Measurements from ENCODE around the gene LRMDA. TPM values are rescaled to one million over a fixed set of nuclear protein-coding genes. Genes with fewer than 3 reads are reported as not detected.
"Not testable (repeated sequence)": the region's sequence is repeated elsewhere in the genome, so short reads cannot be mapped to it uniquely, and the experiment has no call there.

LRMDA gene
- total RNA-seq, 1 donor from 2014 or later, result not detected

DNA sequence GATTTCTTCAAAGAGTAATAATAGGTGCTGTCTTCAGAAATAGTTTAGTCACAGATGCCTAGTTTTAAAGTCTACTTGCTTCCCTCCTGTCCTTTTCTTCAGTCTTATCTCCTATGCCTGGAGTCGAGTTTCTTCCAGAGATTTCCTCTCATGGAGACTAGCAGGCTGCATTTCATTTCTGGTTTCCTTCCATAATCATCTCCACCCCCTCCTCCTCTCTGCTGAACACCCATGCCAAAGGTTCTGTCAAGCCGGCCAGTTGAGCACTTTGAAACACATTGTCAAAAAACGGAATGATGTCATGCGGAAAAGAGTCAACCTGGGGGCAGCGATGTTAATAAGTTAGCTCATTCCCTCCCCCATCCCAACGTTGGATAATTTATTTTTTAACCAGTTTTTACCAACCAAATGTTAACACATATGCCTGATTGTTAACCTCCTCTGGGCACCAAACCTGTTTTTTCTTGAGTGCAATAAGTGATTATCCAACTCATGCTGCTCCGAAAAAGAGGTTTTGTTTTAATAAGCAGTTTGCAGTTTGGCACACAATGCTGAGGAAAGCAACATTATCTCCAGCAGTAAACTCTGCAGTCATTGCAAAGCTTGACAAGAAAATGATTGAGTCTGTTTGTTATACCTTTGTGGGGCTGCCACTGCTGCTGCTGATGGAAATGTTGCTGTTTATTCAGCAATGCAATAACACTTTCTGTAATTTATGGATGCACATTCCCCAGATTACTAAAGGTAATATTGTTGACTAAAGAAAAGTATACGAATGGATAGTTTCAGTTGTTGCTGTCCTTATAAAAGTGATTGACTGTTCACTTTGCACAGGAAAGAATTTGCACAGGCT lies 161.6 kb downstream of the LRMDA start:
- Mint-ChIP-seq H3K4me1 (no peaks in the 10 kb centered on the region), H3K27ac (no peak overlapping the region), H3K9me3 (no peaks in the 10 kb centered on the region), H3K4me3 (no peak overlapping the region), H3K36me3 (ENCODE audit: low read depth) (no peaks in the 10 kb centered on the region), H3K27me3 (no peaks in the 10 kb centered on the region)
- no peak for DNase-seq
- intact Hi-C loops (cut with micrococcal nuclease), result no loop called here

DNA sequence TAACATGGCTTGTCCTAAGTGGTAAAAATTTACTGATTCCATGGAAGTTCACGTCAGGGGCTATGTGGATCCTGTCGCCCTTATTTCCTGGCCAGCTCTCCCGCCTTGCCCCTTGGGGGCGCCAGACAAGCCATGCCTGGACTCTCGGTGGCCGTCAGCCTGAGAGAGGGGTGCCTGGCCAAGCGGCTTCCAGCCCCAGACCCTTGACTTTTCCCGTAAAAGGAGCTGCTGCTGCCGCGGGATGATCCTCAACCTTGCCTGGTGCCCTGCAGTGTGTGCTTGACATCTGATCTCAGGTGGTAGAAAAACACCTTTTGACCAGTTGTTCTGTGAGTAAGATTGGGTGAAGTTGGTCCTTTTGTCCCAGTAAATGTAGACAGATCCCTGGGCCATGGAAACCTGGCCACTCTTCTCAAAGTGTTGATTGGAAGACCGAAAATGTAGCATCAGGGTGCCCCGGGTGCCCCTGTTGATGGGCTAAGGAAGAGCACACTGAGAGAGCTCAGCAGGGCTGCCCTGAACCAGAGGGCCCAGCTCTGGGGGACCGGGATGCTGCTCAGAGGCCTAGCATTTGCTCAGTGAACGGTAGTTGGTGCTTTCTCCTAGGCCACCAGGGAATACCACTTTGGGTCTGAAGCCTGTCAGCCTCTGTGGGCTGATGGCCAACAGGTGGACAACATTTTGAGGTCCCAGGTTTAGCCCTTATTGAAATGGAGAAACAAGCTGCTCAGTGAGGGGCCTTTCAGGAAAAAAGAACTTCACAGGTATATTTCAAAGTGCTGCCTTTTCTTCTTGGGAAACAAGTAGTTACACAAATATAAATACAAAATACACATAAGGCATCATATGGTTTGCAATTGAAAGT lies 162.5 kb downstream of the LRMDA start:
- Mint-ChIP-seq H3K4me1 (no peaks in the 10 kb centered on the region), H3K27me3 (no peaks in the 10 kb centered on the region), H3K36me3 (ENCODE audit: low read depth) (no peaks in the 10 kb centered on the region), H3K4me3 (no peak overlapping the region), H3K9me3 (no peaks in the 10 kb centered on the region), H3K27ac (no peak overlapping the region)
- DNase-seq, result no peak
- intact Hi-C loops (cut with micrococcal nuclease), result no loop called here

DNA sequence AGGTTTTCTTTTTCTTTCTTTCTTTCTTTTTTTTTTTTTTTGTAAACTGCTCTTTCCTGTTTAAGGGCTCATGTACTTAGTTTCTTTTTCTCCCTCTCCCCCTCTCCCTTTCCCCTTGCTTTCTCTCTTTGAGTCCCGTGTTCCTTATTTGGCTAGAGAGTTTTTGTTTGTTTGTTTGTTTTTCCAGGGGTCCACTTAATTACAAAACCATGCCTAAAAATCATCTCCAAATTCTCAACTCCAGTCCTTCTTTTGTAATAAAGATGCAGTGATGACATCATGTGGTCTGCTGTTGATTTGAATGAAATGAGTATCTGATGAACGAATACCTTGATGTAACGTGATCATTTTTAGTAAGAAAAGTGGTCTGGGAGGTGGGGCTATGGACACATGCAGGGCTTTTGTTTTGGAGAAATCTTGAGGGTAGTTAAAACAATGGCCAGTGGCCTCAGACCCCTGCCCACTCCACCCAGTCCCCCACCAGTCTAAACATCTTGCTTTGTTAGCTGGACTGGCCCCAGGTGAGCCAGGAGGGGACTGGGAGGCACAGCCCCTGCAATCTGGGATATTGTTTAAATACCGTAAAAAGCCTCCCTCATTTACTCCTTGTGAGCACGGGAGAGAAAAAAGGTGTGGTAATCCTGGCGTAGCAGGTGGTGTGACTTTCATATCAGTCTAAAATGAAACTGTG lies 165.7 kb downstream of the LRMDA start:
- H3K27me3 Mint-ChIP-seq, result no peaks in the 10 kb centered on the region
- intact Hi-C loops (cut with micrococcal nuclease), result no loop called here
- no peak overlapping the region for H3K27ac Mint-ChIP-seq
- DNase-seq, result no peak
- no peaks in the 10 kb centered on the region for H3K36me3 Mint-ChIP-seq (ENCODE audit: low read depth)
- no peaks in the 10 kb centered on the region for H3K4me1 Mint-ChIP-seq
- no peak overlapping the region for H3K4me3 Mint-ChIP-seq
- no peaks in the 10 kb centered on the region for H3K9me3 Mint-ChIP-seq

DNA sequence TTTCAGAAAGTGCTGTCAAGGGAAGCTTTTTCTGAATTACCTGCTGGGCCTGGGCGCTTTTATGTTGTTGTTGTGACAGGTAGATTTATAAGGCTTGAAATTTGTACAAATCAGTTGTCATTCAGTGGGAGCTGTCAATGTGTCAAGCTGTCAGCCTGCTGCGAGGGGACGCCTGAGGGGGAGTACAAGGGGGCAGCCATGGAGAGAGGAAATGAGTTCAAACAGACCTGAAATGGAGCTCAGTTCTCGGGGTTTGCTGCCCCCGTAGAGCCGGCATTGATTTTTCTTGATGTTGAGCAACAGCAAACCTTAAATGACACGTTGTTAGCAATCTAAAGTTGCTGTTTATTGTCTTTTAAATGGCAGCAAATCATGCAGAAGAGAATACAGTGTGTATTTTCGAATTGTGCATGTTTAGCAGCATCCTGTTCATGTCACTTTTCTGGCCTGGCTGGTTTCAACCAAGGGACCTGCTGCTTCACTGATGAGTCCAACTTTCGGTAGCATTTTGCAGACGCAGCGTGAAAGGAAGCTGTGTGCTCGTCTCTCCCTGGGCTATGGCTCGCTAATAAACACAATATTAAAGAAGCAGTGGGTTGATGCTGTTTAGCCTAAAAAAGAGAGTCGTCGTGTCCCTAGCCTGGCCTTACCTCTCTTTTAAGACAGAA lies 166.5 kb downstream of the LRMDA start:
- intact Hi-C loops (cut with micrococcal nuclease), result no loop called here
- no peak overlapping the region for H3K27ac Mint-ChIP-seq

DNA sequence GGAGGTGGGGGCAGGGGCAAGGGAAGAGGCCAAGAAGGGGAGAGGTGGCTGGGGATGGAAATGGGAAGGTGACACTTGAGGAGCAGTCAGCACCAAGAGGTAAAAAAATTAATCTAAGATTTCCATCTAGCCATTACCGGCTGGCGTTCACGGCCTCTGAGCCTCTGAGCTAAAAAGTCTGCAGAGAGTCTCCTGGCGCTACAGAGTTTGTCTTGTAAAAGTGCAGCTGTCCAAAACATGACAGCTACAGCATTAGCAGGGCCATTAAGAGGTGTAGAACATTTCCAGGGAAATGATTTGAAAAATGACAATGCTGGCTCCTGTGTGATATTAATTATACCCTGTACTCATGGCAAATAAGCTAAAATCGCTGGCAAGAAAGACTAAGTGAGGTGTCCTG lies 167.6 kb downstream of the LRMDA start:
- Mint-ChIP-seq H3K9me3 (no peaks in the 10 kb centered on the region), H3K4me3 (no peak overlapping the region), H3K4me1 (no peaks in the 10 kb centered on the region), H3K36me3 (ENCODE audit: low read depth) (no peaks in the 10 kb centered on the region), H3K27me3 (no peaks in the 10 kb centered on the region), H3K27ac (no peak overlapping the region)
- no peak for DNase-seq
- intact Hi-C loops (cut with micrococcal nuclease), result no loop called here

More for the DNA sequence above, 166.5 kb downstream of the LRMDA start:
- no peak for DNase-seq
- Mint-ChIP-seq H3K4me3 (no peak overlapping the region), H3K4me1 (no peaks in the 10 kb centered on the region), H3K27me3 (no peaks in the 10 kb centered on the region), H3K9me3 (no peaks in the 10 kb centered on the region), H3K36me3 (ENCODE audit: low read depth) (no peaks in the 10 kb centered on the region)

DNA sequence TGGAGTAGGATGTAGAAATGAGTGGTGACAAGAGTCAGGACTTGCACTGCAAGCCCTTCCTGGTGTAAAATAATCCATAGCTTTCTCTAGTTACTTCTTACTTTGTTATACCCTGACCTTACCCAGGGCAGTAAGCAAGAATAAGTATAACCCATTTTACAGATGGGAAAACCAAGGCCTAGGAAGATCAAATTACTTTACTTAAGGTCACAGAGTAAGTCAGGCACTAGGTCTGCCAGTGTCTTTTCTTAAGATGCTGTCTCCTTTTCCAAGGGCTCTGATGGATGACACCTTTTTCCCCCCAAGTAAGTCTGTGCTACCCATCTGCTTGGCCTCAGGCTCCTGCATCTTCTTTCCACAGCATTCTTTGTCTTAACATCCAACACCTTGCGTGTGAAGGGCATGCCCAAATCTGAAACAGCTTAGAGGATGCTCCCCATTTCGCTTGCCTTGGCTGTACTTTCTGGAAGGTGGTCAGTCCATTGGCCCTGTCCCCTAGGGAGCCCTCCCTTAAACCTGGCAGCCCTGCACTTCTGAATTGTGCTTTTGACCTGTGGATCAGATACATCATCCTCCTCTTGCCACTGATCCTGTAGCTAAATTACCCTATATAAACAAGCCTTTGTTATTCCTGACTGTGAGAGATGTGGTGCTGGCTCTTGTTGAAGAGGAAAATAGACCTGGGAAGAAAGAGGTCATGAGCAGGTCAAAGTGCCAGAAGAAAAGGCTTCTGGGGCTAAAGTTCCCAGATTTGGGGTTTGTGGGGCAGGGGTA lies 168.6 kb downstream of the LRMDA start:
- H3K27me3 Mint-ChIP-seq, result peaks cover 2% of the 10 kb centered on the region
- DNase-seq, result no peak
- intact Hi-C loops (cut with micrococcal nuclease), result no loop called here
- H3K36me3 Mint-ChIP-seq (ENCODE audit: low read depth), result no peaks in the 10 kb centered on the region
- H3K4me3 Mint-ChIP-seq, result no peak overlapping the region
- H3K27ac Mint-ChIP-seq, result no peak overlapping the region
- H3K9me3 Mint-ChIP-seq, result no peaks in the 10 kb centered on the region
- H3K4me1 Mint-ChIP-seq, result no peaks in the 10 kb centered on the region

DNA sequence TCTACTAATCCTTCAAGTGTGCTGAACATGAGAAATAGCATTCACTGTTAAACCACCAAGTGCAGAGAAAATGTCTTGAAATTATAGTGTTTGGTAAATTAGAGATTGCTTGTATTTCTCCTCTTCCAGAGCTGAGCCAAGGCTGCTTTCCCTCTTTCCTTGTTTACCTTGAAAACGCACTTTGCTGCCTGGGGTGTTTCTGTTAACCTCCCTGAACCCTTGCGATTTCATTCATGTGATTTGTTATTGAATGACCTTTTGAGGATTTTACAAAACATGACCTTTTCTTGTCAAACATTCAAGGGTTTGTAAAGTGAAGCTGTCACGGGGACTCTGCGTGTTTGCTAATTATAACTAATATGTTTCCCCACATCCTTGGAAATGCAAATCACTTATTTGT lies 169.4 kb downstream of the LRMDA start:
- intact Hi-C loops (cut with micrococcal nuclease), result no loop called here
- no peak for DNase-seq
- Mint-ChIP-seq H3K4me1 (no peaks in the 10 kb centered on the region), H3K27me3 (peaks cover 3% of the 10 kb centered on the region), H3K27ac (no peak overlapping the region), H3K36me3 (ENCODE audit: low read depth) (no peaks in the 10 kb centered on the region), H3K4me3 (no peak overlapping the region), H3K9me3 (no peaks in the 10 kb centered on the region)

DNA sequence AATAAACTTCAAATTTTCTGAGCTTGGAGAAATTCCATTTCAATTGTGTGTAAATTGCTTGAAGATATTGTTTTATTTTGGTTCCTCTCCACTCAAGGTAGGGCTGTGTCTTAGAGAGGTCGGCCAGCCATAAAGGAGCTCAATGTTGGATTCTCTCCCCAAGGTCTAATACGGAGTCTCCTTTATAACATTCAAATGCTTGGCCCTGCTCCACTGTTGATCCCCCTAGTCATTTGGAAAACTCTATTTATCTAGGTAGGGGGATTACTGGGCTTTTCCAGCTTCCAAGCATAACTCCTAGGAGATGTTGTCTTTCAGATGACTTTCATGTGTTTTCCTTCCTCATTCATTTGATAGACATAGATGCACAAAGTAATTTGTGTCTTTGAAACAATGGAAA lies 170.9 kb downstream of the LRMDA start:
- Mint-ChIP-seq H3K9me3 (no peaks in the 10 kb centered on the region), H3K36me3 (ENCODE audit: low read depth) (no peaks in the 10 kb centered on the region), H3K27me3 (peaks cover 3% of the 10 kb centered on the region), H3K27ac (no peak overlapping the region), H3K4me1 (no peaks in the 10 kb centered on the region), H3K4me3 (no peak overlapping the region)
- DNase-seq, result no peak
- intact Hi-C loops (cut with micrococcal nuclease), result no loop called here

DNA sequence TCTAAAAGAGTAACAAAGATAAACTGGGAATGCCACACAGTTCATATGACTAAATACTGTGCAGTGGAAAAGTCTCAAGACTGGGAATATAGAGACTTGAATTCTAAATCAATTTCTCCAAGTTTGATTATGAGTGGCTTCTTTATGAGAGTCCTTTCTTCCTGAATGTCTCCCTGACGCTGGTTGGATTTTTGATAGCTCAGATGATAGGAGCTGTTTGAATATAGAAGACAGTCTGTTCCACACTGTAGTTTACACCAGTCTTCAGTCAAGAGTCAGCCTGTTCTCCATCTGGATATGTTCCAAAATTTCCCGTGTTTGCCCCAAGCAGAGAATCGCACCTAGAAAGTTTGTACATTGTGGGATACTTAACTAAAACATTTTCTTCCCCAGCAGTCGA lies 173.7 kb downstream of the LRMDA start:
- peaks cover 3% of the 10 kb centered on the region for H3K27me3 Mint-ChIP-seq
- no peaks in the 10 kb centered on the region for H3K36me3 Mint-ChIP-seq (ENCODE audit: low read depth)
- H3K4me3 Mint-ChIP-seq, result no peak overlapping the region
- H3K9me3 Mint-ChIP-seq, result no peaks in the 10 kb centered on the region
- intact Hi-C loops (cut with micrococcal nuclease), result no loop called here
- no peak for DNase-seq
- no peaks in the 10 kb centered on the region for H3K4me1 Mint-ChIP-seq
- H3K27ac Mint-ChIP-seq, result no peak overlapping the region

DNA sequence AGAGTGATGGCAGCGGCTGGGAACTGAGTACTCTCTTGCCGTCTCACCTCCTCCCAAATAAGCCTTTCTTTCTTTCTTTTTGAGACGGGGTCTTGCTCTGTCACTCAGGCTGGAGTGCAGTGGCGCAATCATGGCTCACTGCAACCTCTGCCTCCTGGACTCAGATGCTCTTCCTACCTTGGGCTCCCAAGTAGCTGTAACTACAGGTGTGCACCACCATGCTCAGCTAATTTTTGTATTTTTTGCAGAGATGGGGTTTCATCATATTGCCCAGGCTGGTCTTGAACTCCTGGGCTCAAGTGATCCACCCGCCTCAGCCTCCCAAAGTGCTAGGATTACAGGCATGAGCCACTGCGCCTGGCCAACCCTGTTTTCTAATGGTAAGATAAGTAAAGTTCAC lies 174.4 kb downstream of the LRMDA start:
- H3K4me1 Mint-ChIP-seq; H3K27ac Mint-ChIP-seq; H3K9me3 Mint-ChIP-seq; intact Hi-C loops (cut with micrococcal nuclease); H3K36me3 Mint-ChIP-seq (ENCODE audit: low read depth); DNase-seq; H3K27me3 Mint-ChIP-seq; H3K4me3 Mint-ChIP-seq: not testable (repeated sequence)

DNA sequence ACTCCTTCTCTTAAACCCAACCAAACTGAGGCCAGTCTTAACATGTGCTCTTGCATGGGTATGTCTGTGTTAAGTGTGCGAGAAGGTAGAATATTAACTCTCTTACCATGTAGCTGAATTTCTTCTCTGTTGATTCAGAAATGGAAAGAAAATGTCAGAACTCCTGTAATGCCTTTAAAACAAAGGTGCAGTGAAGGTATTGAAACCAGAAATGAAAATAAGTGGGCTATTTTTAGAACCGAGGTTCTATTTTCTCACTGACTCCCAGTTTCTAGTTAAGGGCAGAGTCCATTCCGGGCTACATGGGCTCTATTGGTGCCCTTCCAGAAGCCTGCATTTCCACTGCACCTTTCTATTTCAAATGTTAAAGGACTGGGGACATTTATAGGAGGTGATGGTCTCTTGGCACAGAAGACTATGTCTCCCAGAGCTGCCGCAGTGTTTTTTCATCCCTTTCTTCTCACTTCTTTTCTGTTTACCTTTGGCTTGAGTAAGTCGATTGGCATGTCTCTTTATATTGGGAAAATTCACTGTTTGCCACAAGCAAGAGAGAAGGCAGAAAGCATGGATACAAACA lies 174.9 kb downstream of the LRMDA start:
- no peak overlapping the region for H3K27ac Mint-ChIP-seq
- peaks cover 3% of the 10 kb centered on the region for H3K27me3 Mint-ChIP-seq
- DNase-seq, result no peak
- intact Hi-C loops (cut with micrococcal nuclease), result no loop called here
- no peaks in the 10 kb centered on the region for H3K9me3 Mint-ChIP-seq
- H3K4me1 Mint-ChIP-seq, result no peaks in the 10 kb centered on the region
- H3K4me3 Mint-ChIP-seq, result no peak overlapping the region
- no peaks in the 10 kb centered on the region for H3K36me3 Mint-ChIP-seq (ENCODE audit: low read depth)

DNA sequence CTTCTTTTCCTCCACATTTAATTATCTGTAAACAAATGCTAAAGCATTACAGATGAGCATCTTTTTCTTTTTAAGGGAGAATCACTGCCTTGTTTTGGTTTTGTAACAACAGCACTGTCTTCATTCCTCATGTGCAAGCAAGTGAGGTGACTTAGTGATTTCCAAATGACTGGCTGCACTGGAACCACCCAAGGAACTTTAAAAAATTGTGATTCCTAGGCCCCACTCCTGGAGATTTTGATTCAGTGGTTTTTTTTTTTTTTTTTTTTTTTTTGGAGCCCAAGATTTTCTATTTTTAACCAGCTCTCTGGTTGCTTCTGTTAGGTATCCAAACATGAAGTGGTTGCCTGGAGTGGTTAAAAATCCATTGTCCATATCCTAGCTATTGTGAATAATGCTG lies 176.2 kb downstream of the LRMDA start:
- H3K27me3 Mint-ChIP-seq, result peaks cover 3% of the 10 kb centered on the region
- DNase-seq, result no peak
- no peak overlapping the region for H3K4me3 Mint-ChIP-seq

DNA sequence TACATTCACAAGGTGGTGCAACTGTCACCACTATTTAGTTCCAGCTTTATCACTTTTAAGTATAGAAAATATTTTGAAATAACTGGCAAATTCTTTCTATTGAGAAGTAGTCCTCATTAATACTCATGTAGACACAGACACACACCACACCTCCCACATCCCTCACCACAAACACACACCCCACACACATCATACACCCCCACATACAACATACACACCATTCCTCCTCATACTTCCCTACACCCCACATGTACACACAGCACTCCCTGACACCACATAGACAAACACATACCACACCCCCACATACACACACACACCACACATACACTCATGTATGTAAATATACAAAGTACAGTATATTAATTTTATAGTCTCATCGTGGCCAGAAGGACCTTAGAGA lies 178.8 kb downstream of the LRMDA start:
- intact Hi-C loops (cut with micrococcal nuclease), result no loop called here
- no peak for DNase-seq
- Mint-ChIP-seq H3K4me1 (no peaks in the 10 kb centered on the region), H3K4me3 (no peak overlapping the region), H3K27ac (no peak overlapping the region), H3K9me3 (no peaks in the 10 kb centered on the region), H3K27me3 (peaks cover 10% of the 10 kb centered on the region), H3K36me3 (ENCODE audit: low read depth) (no peaks in the 10 kb centered on the region)

More for the DNA sequence above, 176.2 kb downstream of the LRMDA start:
- H3K27ac Mint-ChIP-seq, result no peak overlapping the region
- no peaks in the 10 kb centered on the region for H3K9me3 Mint-ChIP-seq
- intact Hi-C loops (cut with micrococcal nuclease), result no loop called here
- no peaks in the 10 kb centered on the region for H3K36me3 Mint-ChIP-seq (ENCODE audit: low read depth)
- no peaks in the 10 kb centered on the region for H3K4me1 Mint-ChIP-seq
